GM19035 (cell line): Measurements from ENCODE around the gene PDE6A.
"Not testable (repeated sequence)": the region's sequence is repeated elsewhere in the genome, so short reads cannot be mapped to it uniquely, and the experiment has no call there.

Source experiments
- ATAC-seq: cut with Tn5 transposase; IDR thresholded peaks from one replicate; pipeline ENCODE4 v1.9.1; 2021; ENCODE audit not compliant: unreplicated experiment

PDE6A gene

GRCh38 chr5:149895416-149896345 is 48.9 kb downstream of the PDE6A start:
- no peak for ATAC-seq

- no peak for ATAC-seq
Measured at GRCh38 chr5:149894237-149894636, 50.4 kb downstream of the PDE6A start.

GRCh38 chr5:149893403-149893931 is 51.1 kb downstream of the PDE6A start:
- no peak for ATAC-seq

GRCh38 chr5:149892594-149892993 is 52.0 kb downstream of the PDE6A start:
- no peak for ATAC-seq

- ATAC-seq, result no peak
Measured at GRCh38 chr5:149888280-149888679, 56.3 kb downstream of the PDE6A start.

DNA sequence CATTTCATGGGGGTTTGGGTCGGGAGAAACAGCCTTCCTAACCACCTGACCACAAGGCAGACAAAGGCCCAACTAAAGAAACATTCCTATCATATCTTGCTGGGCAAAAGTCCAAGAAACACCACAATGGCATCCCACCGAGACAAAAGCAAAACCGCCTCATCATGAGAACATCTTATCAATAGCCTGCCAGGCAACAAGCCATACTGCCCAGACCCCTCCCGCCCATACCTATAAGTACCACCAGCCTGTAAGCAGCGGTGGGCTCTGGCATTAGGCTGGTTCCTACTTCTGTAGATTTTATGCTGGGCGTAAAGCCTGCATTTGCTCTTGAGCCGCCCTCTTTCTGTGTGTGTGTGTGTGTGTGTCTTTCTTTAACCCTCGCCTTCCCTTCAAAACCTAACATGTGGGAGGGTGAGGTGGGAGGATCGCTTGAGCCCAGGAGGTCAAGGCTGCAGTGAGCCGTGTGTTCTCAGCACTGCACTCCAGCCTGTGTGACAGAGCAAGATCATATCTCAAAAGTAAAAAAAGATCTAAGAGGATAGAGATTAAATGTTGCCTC is 56.9 kb downstream of the PDE6A start:
- no peak for ATAC-seq

DNA sequence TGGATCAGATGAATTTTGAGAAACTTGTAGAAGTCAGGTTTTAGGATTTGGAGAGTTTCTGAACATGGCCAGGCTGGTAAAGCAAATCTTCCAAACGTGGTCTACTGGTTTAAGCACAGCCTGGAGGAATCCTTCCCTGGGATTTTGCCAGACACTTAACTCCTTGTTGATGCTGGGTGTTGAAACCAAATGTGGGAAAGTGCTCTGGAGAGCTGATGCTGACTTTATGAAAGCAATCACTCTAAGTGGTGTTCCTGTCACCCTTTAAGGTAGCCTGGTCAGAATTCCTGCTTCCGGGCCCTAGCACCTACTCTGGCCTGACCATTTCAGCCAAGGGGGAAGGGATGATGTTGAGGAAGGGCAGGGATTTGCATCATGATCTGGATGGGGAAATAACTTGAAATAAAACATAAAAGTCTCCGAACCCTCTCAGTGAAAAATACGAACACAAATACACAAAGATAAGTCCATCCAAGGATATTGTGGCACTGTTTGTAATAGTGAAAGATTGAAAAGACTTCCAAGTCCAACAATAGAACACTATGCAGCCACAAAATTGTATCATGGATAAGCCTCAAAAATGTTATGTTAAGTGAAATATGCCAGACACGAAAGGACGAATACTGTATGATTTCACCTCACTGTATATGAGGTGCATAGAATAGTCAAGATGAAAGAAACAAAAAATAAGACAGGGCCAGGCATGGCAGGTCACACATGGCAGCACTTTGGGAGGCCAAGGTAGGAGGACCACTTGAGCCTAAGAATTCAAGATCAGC is 57.7 kb downstream of the PDE6A start:
- ATAC-seq, result no peak

DNA sequence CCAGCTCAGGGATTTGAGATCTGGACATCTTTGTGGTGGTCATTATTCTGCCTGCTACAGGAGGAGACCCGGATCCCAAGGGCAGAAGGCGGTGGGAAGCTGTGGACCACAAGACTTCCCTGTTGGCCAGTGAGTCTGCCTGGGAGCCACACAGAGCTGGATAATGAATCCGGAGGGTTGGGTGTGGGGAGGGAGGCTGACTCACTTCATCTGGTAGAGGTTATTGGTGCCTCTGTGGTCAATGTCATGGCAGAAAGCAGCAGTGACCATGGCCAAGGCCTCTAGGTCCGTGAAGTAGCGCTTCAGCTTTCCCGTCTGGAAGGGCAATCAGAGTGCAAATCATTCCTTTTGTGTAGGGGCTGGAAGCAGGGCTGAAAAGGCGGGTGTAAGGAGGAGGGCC is 58.5 kb downstream of the PDE6A start:
- ATAC-seq, result no peak

DNA sequence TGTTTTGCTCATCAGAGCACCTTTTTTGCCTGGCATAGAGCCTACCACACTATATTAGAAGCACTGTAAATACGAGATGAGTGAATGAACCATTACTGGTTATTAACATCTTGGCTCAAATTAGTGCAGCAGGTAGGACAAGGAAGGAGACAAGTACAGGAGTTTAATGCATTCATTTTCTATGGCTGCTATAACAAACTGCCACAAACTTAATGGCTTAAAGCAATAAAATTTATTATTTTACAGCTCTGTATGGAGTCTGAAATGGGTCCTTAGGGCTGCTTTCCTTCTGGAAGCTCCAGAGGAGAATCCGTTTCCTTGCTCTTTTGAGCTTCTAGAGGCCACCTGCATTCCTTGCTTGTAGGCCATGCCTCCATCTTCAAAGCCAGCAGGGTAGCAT is 59.1 kb downstream of the PDE6A start:
- no peak for ATAC-seq

DNA sequence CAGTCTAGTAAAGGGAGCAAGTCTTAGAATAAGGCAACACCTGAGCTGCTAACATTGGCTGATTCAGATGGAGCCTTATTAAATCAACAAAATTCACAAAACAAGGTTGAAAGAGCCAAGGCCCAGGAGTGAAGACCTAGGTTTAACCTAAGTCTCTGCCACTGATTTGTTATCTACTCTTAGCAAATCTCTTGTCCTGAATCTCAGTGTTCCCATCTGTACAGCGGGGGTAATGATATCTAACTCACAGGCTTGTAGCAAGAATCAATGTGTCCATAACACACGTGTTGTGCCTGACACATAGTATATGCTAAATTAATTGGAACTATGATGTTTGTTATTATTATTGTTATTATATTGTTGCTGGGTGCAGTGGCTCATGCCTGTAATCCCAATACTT is 61.0 kb downstream of the PDE6A start:
- no peak for ATAC-seq

DNA sequence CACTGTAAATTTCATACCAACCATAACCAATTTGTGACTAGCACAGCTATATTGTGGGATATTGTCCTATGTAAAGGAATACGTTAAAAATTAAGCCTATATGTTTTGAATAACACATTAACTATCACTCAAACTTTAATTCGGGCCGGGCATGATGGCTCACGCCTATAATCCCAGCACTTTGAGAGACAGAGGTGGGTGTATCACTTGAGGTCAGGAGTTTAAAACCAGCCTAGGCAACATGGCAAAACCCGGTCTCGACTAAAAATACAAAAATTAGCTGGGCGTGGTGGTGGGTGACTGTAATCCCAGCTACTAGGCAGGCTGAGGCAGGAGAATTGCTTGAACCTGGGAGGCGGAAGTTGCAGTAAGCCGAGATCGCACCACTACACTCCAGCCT is 62.0 kb downstream of the PDE6A start:
- ATAC-seq, result not testable (repeated sequence)

DNA sequence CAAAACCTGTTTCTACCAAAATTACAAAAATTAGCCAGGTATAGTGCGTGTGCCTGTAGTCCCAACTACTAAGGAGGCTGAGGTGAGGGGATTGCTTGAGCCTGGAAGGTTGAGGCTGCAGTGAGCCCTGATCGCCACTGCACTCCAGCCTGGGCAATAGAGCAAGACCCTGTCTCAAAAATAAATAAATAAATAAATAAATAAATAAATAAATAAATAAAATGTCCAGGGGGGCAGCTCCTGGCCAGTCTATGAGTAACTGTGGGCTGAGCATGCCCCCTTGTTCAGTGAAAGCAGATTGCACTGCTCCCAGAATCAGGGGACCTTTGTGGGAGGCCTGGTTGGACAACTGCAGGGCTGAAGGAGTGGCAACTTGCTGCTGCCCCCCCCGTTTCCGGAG is 62.7 kb downstream of the PDE6A start:
- ATAC-seq, result no peak

GRCh38 chr5:149881069-149881622 is 63.4 kb downstream of the PDE6A start:
- ATAC-seq, result no peak

- ATAC-seq, result not testable (repeated sequence)
Measured at GRCh38 chr5:149879593-149879992, 65.0 kb downstream of the PDE6A start.

- ATAC-seq, result no peak
Measured at GRCh38 chr5:149878371-149878770, 66.2 kb downstream of the PDE6A start.

GRCh38 chr5:149873896-149874295 is 70.7 kb downstream of the PDE6A start:
- no peak for ATAC-seq

GRCh38 chr5:149872351-149873040 is 72.1 kb downstream of the PDE6A start:
- no peak for ATAC-seq

DNA sequence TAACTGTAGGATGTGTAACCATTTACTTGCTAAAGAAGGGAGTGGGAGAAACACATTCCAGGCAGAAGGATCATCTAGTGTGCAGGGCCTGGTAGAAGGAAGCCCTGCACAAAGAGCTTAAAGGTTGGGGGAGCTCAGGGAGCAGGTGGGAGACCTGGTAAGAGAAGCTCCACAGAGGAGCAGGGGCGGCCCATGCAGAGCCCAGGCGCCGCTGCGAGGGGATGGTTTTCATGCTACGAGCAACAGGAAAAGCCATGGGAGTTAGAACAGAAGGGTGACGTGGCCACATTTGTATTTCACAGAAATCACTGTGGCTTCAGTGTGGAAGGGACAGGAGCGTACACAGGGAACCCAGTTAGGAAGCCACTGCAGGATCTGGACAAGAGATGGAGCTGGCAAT is 73.1 kb downstream of the PDE6A start:
- no peak for ATAC-seq

GRCh38 chr5:149870697-149871096 is 73.9 kb downstream of the PDE6A start:
- no peak for ATAC-seq

GRCh38 chr5:149870232-149870631 is 74.4 kb downstream of the PDE6A start:
- ATAC-seq, result no peak

DNA sequence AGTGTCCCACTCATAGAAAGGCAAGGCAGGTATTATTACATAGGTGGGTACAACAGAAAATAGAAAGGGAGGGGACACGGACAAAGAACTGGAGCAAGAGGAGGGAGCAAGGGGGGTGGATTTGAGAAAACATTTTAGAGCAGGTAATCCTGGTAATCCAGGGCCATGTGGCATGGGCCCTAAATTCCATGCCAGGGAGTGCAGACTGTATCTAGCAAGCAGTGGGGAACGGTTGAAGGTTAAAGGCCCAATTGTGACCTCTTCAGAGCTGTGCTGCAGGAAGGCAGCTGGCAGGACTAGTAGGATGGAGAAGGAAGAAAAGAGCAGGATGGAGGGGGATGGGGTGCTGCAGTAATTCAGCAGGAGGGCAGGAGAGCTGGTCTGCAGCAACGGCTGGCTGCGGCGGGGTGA is 75.2 kb downstream of the PDE6A start:
- ATAC-seq, result no peak
